Muscle of arm (tissue), 12 donors: ENCODE measurements around the gene ATF3. TPM values are rescaled to one million over a fixed set of nuclear protein-coding genes. Genes with fewer than 3 reads are reported as not detected.
A peak's percentile ranks its signal among the peaks of the same experiment; 100 is the strongest.

Experiments used
- DNase-seq: peaks from one replicate; pipeline ENCODE4 v3.0.0-alpha.2; 2013
- polyA plus RNA-seq, 12 donors: library from polyadenylated mRNA; unstranded; fragments of 120-200 nt; gene quantifications; one replicate each; pipeline ENCODE4 v1.2.1, GENCODE V29; 2013; ENCODE audit not compliant: insufficient read length in 12 of 12

The ATF3 gene
- polyA plus RNA-seq, 12 donors, result 11.9 to 120 (median 48.5) TPM; not detected in 1

DNA sequence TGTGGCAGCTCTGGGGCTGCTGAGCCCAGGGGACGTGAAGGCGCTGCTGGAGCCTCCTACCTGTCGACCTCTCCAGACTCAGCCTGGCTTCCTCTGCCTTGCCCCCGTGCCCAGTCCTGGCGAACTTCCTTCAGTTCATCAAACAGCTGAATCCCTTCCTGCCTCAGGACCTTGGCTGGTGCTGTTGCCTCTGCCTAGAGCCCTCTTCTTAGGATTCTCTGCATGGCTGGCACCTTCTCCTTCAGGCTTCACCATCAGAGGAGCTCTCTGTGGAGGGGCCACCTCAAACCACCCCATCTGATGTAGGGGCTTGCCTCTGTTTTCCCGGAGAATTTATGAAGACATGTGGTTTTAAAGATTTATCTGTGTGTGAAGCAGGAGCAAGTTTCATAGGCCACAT is 23.4 kb upstream of the ATF3 start:
- no peak for DNase-seq

DNA sequence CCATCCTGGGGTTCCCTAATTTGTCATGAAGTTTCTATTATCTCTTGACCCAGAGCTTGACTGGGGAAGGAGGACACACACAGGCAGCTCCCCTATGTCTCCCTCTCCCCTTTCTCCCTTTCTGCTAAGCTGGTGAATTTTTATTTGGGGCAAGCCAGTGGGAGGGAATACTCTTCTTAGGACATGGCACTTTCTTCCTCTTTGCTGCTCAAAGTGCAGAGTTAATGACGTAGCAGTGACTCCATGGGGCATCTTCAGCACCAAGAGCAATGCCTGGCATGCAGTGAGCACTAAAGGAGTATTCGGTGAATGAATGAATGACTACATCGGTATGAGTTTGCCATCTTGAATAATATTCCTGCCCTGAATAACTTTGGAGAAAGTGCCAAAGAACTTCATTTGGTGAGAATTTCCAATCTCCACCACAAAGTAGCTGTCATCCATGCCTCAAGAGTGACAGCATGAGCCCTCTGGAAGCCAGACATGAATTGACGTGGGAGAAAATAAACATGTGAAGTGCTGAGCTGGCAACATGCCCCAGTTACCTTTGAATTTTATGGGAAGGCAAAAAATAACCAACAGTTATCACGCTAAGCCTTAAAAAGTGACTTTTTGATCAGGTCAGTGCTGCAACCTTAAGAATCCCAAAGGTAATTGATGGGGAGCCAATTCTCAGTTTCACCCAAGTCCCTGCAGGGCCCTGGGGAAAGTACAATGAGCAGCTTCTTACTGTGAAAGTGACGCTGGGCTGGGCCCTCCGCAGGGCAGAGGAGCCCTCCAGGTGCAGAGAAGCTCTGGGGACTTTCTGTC is 22.1 kb upstream of the ATF3 start:
- DNase-seq, result no peak

DNA sequence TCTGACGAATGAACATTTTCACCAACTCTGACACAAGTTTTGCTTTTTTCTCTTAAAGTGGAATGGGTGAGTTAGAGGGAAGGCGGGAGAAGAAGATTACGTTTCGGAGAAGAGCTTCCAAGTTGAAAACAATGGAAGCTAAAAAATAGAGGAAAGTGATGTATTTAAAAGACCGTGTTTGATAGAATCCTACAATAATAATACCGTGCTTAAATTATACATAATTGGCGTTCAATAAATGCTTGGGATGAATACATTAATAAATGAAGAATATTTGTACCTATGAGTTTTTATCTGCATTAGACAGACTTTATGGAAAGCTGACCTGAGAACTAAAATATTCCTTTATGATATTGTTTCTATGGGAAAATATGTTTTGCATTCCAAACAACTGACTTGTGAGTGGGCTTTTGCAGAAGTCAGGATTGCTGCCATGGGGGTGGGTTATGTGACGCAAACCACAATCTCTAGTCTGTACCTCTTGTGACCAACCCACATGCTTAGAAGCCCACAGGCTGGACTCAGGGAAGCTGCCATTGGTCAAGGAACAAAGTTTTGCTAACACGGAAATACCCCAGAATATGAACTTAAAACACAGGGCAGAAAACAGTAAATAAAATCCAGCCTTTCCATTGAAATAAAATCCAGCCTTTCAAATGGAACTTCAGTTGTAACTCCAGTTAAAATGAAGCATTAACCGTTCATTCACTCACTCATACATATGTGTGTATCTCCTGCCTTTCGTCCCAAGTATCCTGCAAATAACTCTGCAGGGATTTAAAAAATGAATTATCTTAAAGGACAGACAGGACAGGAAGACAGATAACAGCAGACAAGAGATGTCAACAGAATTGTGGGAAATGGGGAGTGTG is 21.3 kb upstream of the ATF3 start:
- DNase-seq, result peak; percentile 57

DNA sequence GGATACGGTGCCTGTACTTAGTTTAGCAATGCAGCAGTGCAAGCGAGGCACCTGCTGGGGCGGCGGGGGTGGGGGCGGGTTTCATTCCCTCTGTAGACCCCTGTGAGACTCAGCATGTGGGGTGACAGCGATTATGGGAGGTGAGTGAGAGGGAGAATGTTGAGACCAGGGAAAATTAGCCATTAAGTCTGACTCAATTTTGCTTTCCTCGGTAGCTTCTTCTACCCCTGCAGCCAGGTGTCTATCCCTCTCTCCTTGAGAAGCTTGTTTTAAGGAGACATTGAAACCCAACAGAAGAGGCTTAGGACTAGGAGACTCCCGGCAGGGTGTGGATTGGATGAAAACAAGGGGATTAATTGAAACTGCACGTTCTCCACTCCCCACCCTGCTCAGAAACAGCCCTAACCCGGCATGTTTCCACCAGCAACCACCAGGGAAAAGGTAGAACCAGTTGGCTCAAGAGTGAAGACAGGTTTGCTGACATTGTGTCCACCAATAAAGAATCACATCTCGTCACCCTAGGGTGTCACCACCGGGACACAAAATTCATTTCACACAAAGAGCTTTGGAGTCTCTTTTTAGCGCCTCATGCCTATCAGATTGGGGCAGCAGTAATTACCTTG is 20.6 kb upstream of the ATF3 start:
- DNase-seq, result no peak

DNA sequence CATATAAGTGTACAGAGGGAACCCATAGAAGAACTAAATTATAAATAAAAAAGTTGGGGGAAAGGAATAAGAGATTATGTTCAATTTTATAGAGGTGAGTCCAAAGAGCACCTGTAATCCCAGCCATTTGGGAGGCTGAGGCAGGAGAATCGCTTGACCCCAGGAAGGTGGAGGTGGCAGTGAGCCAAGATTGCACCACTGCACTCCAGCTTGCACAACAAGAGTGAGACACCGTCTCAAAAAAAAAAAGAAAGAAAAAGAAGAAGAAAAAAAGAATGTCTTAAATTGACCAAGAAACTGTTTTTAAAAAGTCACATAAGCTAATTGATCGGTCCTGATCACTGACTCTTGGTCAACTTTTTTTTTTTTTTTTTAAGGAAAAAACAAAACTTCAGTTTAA is 19.1 kb upstream of the ATF3 start:
- no peak for DNase-seq

DNA sequence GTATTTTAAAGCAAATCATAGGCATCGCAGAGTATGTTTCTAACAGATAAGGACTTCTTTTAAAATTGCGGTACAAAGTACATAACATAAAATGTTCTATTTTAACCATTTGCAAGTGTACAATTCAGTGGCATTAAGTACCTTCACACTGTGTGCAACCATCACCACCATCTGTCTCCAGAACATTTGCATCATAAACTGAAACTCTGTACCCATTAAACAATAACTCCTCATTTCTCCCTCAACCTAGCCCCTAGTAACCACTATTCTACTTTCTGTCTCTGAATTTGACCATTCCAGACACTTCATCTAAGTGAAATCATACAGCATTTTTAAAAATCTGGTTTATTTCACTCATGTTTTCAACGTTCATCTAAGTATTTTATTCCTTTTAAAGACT is 16.6 kb upstream of the ATF3 start:
- DNase-seq, result no peak

DNA sequence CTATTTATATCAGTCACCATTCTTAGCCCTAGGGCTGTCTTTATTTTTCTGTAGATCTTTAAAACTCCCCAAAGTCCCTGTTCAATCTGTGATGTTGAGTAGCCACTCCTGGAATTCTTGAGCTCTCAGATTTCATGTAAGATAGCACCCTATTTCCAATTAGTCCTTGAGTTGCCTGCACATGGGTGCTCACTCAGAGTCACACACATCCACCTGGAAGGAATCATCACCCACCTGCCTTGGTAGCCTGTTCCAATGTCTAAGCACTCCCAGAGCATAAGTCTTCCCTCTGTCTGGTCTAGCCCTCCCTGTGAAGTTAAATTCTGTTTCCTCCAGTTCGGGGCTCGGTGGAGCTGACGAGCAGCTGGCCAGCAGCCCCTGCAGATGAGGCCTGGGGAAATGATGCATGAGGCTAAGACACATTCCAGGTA is 14.7 kb upstream of the ATF3 start:
- no peak for DNase-seq

DNA sequence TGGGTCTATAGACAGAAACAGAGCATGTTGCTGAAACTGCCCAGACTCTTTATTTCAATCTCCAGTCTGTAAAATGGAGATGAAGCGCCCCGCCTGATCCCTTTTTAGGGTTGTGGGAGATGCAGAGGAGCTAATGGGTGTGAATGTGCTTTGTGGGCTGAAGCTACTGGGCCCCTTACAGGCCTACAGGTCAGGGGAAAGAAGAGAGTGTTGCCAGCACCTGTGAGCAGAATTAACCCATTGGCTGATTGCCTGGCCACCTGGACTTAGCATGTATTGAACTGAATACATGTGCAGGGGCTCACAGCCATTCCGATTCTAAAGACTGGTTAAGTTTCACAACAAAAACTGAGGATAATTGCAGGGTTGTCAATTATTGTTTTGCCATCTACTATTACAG is 13.9 kb upstream of the ATF3 start:
- DNase-seq, result no peak

DNA sequence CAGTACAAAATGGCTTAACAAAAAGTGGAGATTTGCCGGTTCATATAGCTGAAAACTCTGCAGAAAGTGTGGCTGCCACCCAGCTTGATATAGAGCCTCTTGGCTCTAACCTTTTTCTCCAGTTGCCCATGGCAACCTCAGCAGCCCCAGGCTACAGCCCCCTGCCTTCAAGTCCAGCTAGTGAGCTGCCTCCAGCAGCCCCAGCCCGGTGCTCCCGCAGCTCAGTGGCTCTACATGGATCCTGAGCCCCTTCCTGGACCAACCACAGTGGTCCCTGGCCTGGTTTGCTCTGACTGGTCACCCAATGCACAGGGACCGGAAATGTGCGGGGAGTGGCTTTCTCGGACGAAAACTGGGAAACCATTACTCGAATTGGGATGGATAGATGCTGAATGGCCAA is 13.3 kb upstream of the ATF3 start:
- DNase-seq, result no peak

DNA sequence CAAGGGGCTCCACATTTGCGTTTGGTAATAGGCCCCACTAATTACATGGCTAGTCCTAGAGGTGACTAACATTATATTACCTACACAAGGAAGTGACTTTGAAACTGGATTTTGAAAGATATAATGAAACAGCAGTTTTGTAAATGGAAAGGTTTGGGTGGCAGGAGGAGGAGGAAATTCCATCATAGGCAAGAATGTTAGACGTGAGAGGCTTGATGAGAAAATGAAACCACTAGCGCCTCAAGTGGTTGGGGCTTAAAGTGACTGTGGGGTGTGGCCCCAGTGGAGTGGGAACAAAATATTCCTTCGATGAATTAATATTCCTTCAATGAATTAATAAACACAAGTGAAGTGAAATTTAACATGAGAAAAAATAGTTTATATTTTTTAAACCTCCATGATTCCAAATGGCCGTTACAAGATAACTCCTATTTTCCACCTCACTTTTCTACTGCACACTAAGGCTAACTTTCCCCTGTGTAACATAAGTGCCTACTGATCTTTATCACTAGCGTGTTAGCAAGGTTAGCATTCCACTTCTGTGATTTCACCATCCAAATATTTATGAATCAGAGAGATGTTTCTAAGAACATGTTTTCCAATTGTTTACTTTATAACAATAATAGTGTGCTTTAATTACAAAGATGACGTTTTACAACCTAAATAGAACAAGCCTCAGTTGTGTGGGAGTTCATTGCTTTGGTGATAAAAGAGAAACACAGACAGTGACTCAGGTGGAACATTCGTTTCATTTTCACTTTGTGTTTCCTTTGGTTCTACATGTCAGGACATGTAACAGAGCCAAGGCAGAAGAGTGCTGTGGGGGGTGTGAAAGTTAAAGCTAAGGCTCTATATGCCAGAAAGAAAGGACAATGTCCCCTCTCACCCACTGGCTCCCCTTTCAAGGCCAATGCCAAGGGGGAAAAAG is 12.5 kb upstream of the ATF3 start:
- DNase-seq, result no peak

DNA sequence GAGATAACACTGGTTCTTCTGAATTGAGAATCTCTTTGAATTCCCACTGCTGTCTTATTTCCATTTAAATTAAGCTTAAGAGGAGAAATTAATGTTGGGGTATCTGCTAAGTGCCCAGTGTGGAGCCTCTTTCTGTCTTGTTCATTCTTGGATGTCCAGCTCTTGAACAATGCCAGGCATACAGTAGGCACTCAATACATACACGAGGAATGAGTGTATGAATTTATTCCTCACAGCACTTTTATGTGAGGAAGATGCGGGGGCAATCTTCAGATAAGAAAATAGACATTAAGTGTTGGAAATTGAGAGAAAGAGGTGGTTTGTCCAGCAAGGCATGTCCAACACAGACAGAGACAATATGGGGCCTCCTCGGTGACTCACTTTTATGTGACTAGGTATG is 11.8 kb upstream of the ATF3 start:
- DNase-seq, result no peak

DNA sequence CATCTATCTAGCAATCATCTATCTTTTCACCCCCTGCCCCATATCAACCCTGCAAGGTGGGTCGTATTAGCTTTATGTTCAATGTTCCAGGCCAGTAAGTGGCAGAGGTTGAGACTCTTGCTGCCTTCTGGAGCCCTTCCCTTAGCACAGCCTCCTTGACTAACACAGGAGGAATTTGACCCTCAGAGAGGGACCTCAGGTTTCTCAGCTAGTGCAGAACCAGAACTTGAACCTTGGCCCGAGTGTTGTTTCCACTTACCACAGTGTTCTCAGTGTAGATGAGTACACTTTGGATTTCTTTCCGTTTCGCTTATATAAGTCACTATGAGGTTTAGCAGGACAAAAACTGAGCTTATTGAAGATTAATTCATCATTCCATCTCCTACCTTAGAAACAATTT is 11.1 kb upstream of the ATF3 start:
- no peak for DNase-seq

DNA sequence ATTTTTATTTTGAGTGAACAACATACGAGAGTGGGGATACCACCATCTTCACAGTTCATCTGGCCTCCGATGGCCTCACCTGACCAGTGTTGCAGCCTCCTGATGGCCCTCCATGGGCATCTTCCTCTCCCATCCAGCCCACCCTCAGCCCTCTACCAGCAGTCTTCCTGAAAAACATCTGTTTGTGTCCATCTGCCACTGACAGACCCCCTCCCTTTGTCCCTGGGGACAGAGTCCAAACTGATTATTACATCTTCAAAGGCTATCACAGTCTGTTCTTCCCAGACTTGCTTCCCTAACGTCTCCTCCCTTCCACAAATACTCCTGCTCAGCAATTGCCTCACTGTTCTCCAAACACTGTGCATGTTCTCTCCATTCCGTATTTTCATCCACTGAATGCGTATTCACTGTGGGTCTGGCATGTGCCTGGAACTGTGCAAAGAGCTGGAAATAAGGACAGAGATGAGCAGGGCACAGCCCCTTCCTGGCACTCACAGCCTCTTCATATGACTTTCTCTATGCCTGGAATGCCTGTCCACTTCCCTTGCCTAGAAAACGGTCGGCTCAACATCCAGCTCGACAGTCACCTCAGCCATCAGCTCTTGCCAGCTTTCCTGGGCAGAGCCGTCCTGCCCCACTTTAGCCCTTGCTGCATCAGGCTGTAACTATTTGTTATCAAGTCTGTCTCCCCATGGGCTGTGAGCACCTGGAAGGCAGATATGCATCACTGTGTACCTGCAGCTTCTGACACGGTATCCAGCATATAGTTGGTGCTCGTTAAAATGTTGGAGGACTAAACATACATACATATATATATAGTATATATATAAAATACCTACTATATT is 8.3 kb upstream of the ATF3 start:
- no peak for DNase-seq

DNA sequence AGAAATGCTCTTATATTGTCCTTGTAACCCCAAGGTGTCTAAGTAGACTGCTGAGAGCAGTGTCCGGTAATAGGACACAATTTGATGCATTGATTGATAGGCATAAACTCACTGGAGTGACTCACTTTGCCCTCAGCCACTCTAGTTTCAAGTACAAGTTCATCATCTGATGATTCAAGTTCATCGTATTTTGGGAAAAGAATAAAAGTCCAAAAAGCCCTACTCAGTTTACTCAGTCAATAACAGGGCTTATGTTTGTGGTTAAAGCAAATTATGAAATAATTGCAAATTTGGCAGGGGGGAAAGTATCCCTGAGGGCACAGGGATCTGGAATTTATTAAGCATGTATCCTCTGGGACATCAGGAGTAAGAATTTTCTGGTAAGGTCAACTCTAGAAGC is 7.6 kb upstream of the ATF3 start:
- no peak for DNase-seq

DNA sequence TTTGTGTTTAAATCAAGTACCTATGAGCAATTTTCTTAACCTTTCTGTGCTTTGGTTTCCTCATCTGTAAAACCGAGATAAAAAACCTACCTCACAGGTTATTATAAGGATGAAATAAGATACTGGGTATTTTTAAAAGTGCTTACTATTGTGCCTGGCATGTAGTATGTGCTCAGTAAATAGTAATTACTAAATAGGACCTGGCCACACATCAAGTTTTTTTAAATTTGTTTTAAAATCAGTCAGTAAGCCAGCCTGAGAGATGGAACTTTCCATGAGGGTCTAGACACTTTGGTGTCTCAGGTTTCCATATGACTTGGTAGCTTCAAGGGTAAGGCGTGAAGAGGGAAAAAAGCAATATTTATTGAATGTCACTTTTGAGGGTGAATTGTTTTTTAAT is 7.0 kb upstream of the ATF3 start:
- DNase-seq, result no peak

DNA sequence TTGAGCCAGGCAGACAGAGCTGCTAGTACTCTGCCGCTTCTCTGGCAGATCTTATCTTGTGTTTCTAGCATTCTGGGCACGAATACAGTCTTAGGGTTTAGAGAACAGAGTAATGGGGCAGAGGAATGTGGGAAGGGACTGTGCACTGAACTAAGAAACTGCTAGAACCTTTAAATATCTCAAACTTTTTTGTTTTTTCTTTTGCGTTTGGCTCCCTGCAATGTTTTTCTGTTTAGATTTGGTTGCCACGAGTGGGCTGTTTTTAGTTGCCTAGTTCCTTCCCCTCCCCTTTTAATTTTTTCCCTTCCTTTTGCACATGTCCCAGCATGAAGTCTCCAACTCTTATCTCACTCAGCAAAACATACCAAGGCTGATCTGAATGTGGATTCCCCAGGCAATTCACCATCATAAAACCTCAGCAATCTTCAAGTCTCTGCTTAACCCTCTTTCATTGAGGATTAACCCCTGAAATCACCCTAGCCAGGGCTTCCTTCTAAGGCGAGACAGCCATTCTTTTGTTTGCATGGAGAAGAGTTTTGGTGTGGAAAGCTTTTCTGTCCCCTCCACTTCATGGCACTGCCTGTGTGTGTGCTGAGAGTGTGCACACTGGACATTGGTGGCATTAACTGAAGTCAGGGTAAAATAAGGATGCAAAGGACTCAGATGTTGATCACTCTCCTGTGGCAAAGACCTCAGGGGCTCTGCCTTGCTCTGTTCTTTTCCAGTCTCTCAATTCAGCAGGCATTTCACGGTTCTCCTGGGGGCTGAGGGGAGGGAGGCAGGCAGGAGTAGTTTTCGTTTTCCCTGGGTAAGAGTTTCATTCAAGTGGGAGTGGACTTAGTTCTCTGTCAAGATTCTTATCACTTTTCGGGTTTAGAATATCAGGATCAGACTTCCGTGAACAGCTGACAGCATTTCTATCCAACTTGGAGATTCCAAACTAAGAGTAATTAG is 2.8 kb upstream of the ATF3 start:
- no peak for DNase-seq

DNA sequence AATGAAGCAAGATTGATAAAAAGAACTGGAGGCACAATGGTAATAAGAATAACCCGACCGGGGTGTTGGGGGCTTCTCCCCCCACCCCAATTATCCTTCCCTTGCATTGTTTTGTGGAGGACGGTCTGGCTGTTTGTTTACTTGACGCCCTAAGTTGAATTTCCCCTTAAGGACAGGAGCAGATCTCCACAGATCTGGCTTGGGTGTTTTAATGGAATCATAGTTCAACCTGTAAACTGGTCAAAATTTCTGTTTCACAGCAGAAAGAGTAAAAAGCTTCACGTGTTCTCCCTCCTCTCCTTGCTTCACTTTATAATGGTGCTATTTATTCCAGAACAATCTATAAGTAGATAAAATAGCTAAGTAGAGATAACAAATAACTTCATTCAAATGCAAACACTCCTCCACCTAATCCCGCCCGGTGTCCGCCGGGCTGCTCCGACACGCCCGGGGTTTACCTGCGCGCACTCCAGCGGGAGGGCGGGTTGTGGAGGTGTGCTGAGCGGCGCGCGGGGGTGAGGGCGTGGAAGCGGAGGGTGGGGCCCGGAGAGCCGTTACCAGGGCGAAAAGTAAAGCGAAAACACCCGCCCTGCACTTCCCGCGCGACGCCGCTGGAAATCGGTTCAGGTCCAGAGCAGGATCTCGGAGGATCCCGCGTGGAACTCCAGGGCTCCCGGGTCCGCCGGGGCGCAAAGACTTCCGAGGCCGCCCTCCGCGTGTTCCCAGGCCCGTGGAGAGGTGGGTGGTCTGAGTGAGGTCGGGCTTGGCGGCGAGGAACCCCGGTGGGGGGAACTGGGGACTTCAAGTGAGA is 2.0 kb upstream of the ATF3 start:
- peak; percentile 19 for DNase-seq

DNA sequence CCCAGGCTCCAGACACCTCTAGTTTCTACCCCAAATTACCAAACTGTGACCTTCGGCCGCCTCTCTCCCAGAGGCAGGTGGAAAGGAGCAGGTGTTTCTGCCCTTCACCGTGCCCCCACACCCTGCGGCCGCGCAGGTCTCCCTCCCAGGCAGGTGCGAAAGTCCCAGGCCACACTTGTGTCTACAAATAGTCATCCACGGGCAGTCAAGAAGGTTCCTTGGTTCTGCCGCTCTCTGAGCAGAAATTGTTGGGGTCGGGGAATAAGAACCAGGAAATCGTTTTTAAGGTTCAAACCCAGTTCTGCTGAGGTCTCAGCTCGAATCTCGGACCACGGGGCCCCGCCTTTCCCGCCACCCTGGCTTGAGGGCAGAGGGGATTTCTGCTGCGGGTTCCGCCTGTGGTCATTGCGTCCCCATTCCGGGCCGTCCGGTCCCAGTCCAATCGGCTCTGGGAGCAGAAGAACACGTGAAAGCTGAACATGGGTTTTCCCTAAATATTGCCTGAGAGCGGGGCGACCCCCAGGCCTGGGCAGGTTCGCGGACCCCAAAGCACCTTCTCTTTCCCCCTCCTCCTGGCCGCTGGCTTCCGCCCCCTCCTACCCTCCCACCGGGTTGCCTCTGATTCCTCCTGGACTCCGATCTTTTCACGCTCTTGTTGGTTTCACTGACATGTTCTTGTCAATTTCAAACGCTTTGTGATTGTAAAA is 1.2 kb upstream of the ATF3 start:
- peak; percentile 26 for DNase-seq
